SK-N-SH (cell line): ENCODE measurements around the gene CYP2F1.

Source experiments
- CTCF ChIP-seq: fragments of 200-600 bp; sonication (generic); IDR thresholded peaks from 2 replicates; pipeline ENCODE4 v1.6.1; 2017; ENCODE audit warnings: antibody characterized with exemption, mild to moderate bottlenecking, moderate library complexity
- FOXM1 ChIP-seq: IDR thresholded peaks from 2 replicates; pipeline ENCODE4 v1.4.0; 2012; ENCODE audit warnings: low read depth, mild to moderate bottlenecking
- POLR2AphosphoS5 ChIP-seq: IDR thresholded peaks from 2 replicates; pipeline ENCODE4 v1.6.1; 2012; ENCODE audit warnings: low read depth, low read length

GRCh38 chr19:41174297-41174928 lies 60.2 kb downstream of the CYP2F1 start:
- TF ChIP-seq CTCF (no peak), FOXM1 (no peak), POLR2AphosphoS5 (no peak)
